ENCODE data around the gene AVPR2. TPM values are rescaled to one million over a fixed set of nuclear protein-coding genes. Genes with fewer than 3 reads are reported as not detected.

The AVPR2 gene
- total and polyA plus RNA-seq, 10 of the 15 experiments (the other 5 are each of a cell fraction or from before 2014, with no cell fraction given), result 0.12 to 0.37 TPM; not detected in 8

DNA sequence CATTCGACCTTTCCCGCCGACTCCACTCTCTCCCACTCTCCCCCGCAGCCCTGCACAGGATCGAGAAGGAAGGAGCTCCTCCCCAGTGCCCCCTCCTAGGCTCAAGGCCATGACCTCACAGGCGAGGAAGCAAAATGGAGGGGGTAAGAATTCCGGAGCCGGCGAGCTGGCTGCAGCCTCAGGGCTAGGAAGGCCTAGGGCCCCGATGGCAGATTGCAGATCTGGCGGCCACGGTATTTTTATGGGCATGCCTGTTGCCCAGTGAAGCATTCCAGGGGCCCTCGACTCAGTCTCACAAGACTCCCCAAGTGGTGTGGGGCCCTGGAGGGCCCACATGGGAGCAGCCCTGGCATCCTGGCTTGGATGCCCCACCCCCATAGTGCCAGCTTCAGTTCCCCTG is 17.6 kb upstream of the AVPR2 start:
- Histone ChIP-seq H3K4me1 (ENCODE audit: control insufficient read depth, insufficient read depth, low read length) (no peaks in the 10 kb centered on the region), H2AFZ (ENCODE audit: control insufficient read depth, low read depth, low read length) (no peak overlapping the region), H3K9me3 (replicated peaks; ENCODE audit: control insufficient read depth, insufficient read depth, low read length) (no peaks in the 10 kb centered on the region), H4K20me1 (ENCODE audit: control insufficient read depth, insufficient read depth) (no peaks in the 10 kb centered on the region), H3K9ac (ENCODE audit: control insufficient read depth, insufficient read depth, low read length) (no peak overlapping the region), H3K79me2 (ENCODE audit: control insufficient read depth, insufficient read depth, low read length) (no peaks in the 10 kb centered on the region), H3K27me3 (replicated peaks in 1 of 2; ENCODE audit: control insufficient read depth in 2 of 2, insufficient read depth in 2 of 2, low read length in 1 of 2) (peaks cover 0 to 2% of the 10 kb centered on the region in 2 experiments; a peak in 3 of 4 replicates), H3K4me2 (ENCODE audit: control insufficient read depth, insufficient read depth) (no peak overlapping the region), H3K27ac (ENCODE audit: control insufficient read depth, insufficient read depth) (no peak overlapping the region), H3K4me3 (no peak overlapping the region), H3K36me3 (ENCODE audit: control insufficient read depth in 2 of 2, insufficient read depth in 2 of 2, low read length in 1 of 2) (no peaks in the 10 kb centered on the region)
- DNase-seq (ENCODE audit: low read depth, low spot score), result no peak
- WGBS (ENCODE audit: insufficient coverage, insufficient replicate concordance, low lambda C conversion rate, missing lambda C conversion rate), result 37% methylated on average over 13 of the region's 13 CpGs
- intact Hi-C loops (cut with micrococcal nuclease; ENCODE audit: unreplicated experiment) (no loop called here), in situ Hi-C loops (cut with MboI) (no loop called here)
- SMC1A ChIA-PET (ENCODE audit: uncharacterized antibody, unreplicated experiment), result no interaction called here
- RAD21 ChIA-PET (ENCODE audit: unreplicated experiment), result no interaction called here
- CTCF ChIA-PET, result no interaction called here
- POLR2A ChIA-PET, result interaction anchor here (0.5 kb wide), 1 partner anchor 167 kb away, joined by 7 read pairs; no protein-coding TSS in a partner anchor
- no peak for ATAC-seq
- TF ChIP-seq, protein P1, sequence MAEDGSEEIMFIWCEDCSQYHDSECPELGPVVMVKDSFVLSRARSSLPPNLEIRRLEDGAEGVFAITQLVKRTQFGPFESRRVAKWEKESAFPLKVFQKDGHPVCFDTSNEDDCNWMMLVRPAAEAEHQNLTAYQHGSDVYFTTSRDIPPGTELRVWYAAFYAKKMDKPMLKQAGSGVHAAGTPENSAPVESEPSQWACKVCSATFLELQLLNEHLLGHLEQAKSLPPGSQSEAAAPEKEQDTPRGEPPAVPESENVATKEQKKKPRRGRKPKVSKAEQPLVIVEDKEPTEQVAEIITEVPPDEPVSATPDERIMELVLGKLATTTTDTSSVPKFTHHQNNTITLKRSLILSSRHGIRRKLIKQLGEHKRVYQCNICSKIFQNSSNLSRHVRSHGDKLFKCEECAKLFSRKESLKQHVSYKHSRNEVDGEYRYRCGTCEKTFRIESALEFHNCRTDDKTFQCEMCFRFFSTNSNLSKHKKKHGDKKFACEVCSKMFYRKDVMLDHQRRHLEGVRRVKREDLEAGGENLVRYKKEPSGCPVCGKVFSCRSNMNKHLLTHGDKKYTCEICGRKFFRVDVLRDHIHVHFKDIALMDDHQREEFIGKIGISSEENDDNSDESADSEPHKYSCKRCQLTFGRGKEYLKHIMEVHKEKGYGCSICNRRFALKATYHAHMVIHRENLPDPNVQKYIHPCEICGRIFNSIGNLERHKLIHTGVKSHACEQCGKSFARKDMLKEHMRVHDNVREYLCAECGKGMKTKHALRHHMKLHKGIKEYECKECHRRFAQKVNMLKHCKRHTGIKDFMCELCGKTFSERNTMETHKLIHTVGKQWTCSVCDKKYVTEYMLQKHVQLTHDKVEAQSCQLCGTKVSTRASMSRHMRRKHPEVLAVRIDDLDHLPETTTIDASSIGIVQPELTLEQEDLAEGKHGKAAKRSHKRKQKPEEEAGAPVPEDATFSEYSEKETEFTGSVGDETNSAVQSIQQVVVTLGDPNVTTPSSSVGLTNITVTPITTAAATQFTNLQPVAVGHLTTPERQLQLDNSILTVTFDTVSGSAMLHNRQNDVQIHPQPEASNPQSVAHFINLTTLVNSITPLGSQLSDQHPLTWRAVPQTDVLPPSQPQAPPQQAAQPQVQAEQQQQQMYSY (CRISPR knock-in tag; IDR thresholded peaks at IDR 0.05), result no peak
- TF ChIP-seq CHD1 (IDR thresholded peaks at IDR 0.05; ENCODE audit: low read depth, low read length), result no peak
- no peak for TF ChIP-seq SP1 (IDR thresholded peaks at IDR 0.05; ENCODE audit: low read depth, low read length)
- TF ChIP-seq, protein P2, sequence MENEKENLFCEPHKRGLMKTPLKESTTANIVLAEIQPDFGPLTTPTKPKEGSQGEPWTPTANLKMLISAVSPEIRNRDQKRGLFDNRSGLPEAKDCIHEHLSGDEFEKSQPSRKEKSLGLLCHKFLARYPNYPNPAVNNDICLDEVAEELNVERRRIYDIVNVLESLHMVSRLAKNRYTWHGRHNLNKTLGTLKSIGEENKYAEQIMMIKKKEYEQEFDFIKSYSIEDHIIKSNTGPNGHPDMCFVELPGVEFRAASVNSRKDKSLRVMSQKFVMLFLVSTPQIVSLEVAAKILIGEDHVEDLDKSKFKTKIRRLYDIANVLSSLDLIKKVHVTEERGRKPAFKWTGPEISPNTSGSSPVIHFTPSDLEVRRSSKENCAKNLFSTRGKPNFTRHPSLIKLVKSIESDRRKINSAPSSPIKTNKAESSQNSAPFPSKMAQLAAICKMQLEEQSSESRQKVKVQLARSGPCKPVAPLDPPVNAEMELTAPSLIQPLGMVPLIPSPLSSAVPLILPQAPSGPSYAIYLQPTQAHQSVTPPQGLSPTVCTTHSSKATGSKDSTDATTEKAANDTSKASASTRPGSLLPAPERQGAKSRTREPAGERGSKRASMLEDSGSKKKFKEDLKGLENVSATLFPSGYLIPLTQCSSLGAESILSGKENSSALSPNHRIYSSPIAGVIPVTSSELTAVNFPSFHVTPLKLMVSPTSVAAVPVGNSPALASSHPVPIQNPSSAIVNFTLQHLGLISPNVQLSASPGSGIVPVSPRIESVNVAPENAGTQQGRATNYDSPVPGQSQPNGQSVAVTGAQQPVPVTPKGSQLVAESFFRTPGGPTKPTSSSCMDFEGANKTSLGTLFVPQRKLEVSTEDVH (IDR thresholded peaks at IDR 0.05; ENCODE audit: low read depth, partially characterized antibody), result no peak
- TF ChIP-seq NFIC (IDR thresholded peaks at IDR 0.05; ENCODE audit: low read depth, low read length), result no peak
- TF ChIP-seq, protein P3, sequence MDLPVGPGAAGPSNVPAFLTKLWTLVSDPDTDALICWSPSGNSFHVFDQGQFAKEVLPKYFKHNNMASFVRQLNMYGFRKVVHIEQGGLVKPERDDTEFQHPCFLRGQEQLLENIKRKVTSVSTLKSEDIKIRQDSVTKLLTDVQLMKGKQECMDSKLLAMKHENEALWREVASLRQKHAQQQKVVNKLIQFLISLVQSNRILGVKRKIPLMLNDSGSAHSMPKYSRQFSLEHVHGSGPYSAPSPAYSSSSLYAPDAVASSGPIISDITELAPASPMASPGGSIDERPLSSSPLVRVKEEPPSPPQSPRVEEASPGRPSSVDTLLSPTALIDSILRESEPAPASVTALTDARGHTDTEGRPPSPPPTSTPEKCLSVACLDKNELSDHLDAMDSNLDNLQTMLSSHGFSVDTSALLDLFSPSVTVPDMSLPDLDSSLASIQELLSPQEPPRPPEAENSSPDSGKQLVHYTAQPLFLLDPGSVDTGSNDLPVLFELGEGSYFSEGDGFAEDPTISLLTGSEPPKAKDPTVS (IDR thresholded peaks at IDR 0.05; ENCODE audit: low read depth, low read length), result no peak
- no TSS peak for BruUV-seq (replicated peaks)
- no peak for FAIRE-seq
